ENCODE measurements around the gene SH3RF3.

Gene SH3RF3

DNA sequence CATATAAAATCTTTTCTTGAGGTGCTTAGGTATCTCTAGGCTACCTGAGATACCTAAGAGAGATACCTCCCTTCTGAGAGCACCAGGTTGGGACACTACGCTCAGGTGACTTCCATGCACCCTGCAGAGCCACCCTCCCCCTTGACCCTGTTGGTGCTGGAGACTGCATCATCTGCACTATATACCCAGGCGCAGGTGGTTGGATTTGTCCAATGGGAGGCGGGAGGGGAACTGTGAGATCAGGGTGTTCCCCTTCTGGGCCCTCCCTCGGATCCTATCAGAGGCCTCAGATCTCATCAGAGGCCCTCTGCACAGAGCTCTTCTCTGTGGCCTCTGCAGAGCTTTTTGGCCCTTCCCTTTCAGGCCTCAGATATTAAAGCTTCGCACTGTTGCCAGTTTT, 158.4 kb downstream of the SH3RF3 start:
- no peak overlapping the region for H3K4me3 ChIP-seq
- H3K27ac ChIP-seq, result no peak overlapping the region

GRCh38 chr2:109287838-109288237, 158.8 kb downstream of the SH3RF3 start:
- no peak overlapping the region for H3K4me3 ChIP-seq
- H3K27ac ChIP-seq, result no peak overlapping the region

GRCh38 chr2:109288544-109289368, 159.8 kb downstream of the SH3RF3 start:
- H3K4me3 ChIP-seq, result no peak overlapping the region
- no peak overlapping the region for H3K27ac ChIP-seq

DNA sequence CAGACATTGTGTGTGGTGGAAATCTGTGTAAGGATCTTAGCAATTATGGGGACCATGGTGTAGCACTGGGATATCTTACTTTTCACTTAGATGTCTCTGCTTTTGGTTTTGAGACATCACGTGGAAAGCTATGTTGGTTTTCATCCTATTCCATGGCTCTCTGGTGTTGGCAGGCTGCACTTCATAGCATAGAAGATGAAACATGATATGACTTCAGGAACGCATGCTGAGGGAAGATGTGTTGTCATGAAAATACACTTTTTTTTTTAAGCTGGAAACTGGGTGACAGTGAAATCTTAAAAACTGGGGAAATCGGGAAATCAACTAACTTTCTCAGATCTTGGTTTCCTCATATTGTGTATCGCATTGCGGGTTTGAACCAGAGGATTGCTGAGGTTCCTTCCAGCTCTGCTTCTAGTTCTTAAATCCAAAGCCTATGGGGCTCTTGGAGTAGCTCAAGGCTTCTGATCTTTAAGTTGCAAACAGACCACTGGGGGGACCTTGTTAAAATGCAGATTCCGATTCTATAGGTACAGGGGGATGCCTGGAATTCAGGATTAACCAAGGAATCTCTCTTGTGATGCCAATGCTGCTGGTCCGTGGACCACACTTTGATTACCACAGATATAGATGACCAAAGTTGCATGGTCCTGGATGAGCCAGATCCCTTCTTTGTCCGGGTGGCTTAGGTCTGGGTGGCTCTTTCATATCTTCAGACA, 160.7 kb downstream of the SH3RF3 start:
- Histone ChIP-seq H3K4me3 (no peak overlapping the region), H3K27ac (no peak overlapping the region)

GRCh38 chr2:109290887-109291643, 162.1 kb downstream of the SH3RF3 start:
- Histone ChIP-seq H3K4me3 (no peak overlapping the region), H3K27ac (no peak overlapping the region)

GRCh38 chr2:109292386-109292785, 163.4 kb downstream of the SH3RF3 start:
- H3K4me3 ChIP-seq, result no peak overlapping the region
- H3K27ac ChIP-seq, result no peak overlapping the region

- H3K4me3 ChIP-seq, result no peak overlapping the region
- no peak overlapping the region for H3K27ac ChIP-seq
Measured at GRCh38 chr2:109293663-109294062, 164.7 kb downstream of the SH3RF3 start.

- no peak overlapping the region for H3K4me3 ChIP-seq
- no peak overlapping the region for H3K27ac ChIP-seq
Measured at GRCh38 chr2:109294523-109294922, 165.5 kb downstream of the SH3RF3 start.

- H3K27ac ChIP-seq, result no peak overlapping the region
- no peak overlapping the region for H3K4me3 ChIP-seq
Measured at GRCh38 chr2:109295070-109295780, 166.2 kb downstream of the SH3RF3 start.

DNA sequence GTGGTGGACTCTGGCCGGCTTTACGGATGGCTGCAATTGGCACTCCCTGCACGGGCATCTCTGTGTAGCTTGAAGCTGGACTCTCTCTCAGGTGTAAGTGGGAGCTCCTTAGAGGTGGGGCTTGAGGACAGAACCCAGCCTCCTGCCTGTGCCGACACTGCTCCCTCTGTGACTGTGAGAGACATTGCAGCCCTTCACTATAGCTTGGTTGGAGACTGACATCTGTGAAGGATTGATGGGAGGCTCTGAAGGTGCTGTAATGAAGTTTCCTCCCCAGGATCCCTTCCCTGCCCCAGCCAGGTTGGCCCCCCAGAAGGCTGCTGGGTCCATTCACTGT, 166.7 kb downstream of the SH3RF3 start:
- Histone ChIP-seq H3K27ac (no peak overlapping the region), H3K4me3 (no peak overlapping the region)

GRCh38 chr2:109297566-109298490, 168.8 kb downstream of the SH3RF3 start:
- Histone ChIP-seq H3K27ac (no peak overlapping the region), H3K4me3 (no peak overlapping the region)

- Histone ChIP-seq H3K4me3 (no peak overlapping the region), H3K27ac (no peak overlapping the region)
Measured at GRCh38 chr2:109298851-109299250, 169.8 kb downstream of the SH3RF3 start.

- Histone ChIP-seq H3K27ac (no peak overlapping the region), H3K4me3 (no peak overlapping the region)
Measured at GRCh38 chr2:109299536-109299935, 170.5 kb downstream of the SH3RF3 start.

DNA sequence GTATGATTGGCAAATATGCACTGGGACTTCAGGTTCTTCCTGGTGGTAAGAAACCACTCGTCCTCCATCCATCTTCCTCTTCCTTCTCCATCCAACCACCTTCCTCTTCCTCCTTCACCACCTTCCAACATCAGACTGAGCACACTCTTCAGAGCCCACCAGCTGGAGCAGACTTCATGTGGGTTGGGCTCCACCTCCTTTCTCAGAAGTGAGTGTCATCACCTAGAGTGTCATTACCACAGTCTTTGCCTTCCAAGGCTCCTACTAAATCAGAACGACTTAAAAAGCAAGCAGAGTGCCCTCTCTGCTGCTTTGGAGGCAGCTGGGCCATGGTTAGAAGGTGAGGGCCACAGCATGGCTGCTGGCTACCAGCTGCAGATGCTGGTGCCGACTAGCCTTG, 171.6 kb downstream of the SH3RF3 start:
- no peak overlapping the region for H3K27ac ChIP-seq
- H3K4me3 ChIP-seq, result no peak overlapping the region

DNA sequence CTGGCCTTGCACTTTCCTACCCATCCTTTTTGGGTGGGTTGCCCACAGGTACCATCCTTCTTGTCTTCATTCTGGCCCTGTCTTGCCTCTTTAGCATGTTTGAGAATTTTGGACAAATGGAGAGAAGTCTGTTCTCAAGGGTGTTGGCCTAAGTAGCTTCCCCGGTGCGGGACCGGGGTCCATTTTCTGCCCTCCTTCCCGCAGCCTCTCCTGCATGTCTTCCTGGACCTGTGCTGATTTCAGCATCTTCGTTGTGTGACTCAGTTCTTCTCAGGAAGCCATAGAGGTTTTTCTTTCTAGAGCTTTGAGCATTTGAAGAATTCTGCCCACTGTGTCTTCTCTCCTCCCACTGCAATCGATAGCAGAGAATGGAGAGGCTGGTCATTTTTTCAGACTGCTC, 172.7 kb downstream of the SH3RF3 start:
- Histone ChIP-seq H3K4me3 (no peak overlapping the region), H3K27ac (no peak overlapping the region)

DNA sequence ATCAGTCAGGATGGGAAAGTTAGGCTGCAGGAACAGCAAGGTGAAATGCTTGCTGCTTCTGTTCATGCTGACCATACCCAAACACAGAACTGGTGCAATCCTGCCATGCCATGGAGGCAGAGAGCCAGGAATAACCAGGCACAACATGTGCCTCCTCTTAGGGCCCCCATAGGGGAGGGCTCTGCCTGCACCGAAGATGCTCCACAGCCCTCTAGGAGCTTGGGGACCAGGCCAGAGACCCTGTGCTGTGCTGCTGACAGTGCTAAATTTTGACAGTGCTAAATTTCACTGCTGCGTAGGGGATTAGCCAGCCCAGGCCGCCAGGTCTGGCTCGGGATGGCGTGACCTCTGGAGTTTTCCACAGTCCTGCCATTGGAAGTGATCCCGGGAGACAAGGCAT, 173.3 kb downstream of the SH3RF3 start:
- Histone ChIP-seq H3K27ac (no peak overlapping the region), H3K4me3 (no peak overlapping the region)

GRCh38 chr2:109304242-109304641, 175.2 kb downstream of the SH3RF3 start:
- Histone ChIP-seq H3K27ac (no peak overlapping the region), H3K4me3 (no peak overlapping the region)

- Histone ChIP-seq H3K27ac (no peak overlapping the region), H3K4me3 (no peak overlapping the region)
Measured at GRCh38 chr2:109304731-109305470, 175.9 kb downstream of the SH3RF3 start.

Measured in skin epidermis (tissue), 12 donors.